Naive B cell (primary cell): ENCODE data around the gene SPACA6. TPM values are rescaled to one million over a fixed set of nuclear protein-coding genes. Genes with fewer than 3 reads are reported as not detected.
A peak's percentile ranks its signal among the peaks of the same experiment; 100 is the strongest.
"Not testable (repeated sequence)": the region's sequence is repeated elsewhere in the genome, so short reads cannot be mapped to it uniquely, and the experiment has no call there.

Experiments used
- ATAC-seq, 2 donors: fragments of 150-1000 bp; cut with Tn5 transposase; 2 replicates each; pipeline ENCODE4 v1.10.0; 2021; ENCODE audit warnings: low read depth in 2 of 2, mild to moderate bottlenecking in 2 of 2, moderate library complexity in 2 of 2
- DNase-seq: peaks from one replicate; pipeline ENCODE4 v3.0.0; 2022
- H3K27ac Mint-ChIP-seq, 6 donors: one replicate each; pipeline ENCODE4 v1.8.0; 2020 to 2022; ENCODE audit warnings: mild to moderate bottlenecking in 6 of 6, mixed read lengths in 6 of 6, moderate library complexity in 5 of 6, inconsistent platforms in 2 of 6
- H3K27me3 Mint-ChIP-seq, 3 donors: one replicate each; pipeline ENCODE4 v1.8.0; 2021 to 2022; ENCODE audit warnings: mixed read lengths in 3 of 3, mild to moderate bottlenecking in 1 of 3
- H3K36me3 Mint-ChIP-seq, 2 donors: one replicate each; pipeline ENCODE4 v1.8.0; 2020 to 2022; ENCODE audit warnings: mixed read lengths in 2 of 2, inconsistent platforms in 1 of 2, mild to moderate bottlenecking in 1 of 2
- H3K4me1 Mint-ChIP-seq, 3 donors: one replicate each; pipeline ENCODE4 v1.8.0; 2020 to 2022; ENCODE audit warnings: mixed read lengths in 3 of 3, inconsistent platforms in 1 of 3, mild to moderate bottlenecking in 1 of 3, moderate library complexity in 1 of 3
- H3K4me3 Mint-ChIP-seq, 8 donors: one replicate each; pipeline ENCODE4 v1.8.0; 2020 to 2022; ENCODE audit warnings: mild to moderate bottlenecking in 8 of 8, mixed read lengths in 8 of 8, moderate library complexity in 8 of 8, inconsistent platforms in 2 of 8
- H3K9me3 Mint-ChIP-seq, 7 donors: one replicate each; pipeline ENCODE4 v1.8.0; 2020 to 2022; ENCODE audit warnings: mixed read lengths in 7 of 7, mild to moderate bottlenecking in 5 of 7, inconsistent platforms in 2 of 7, moderate library complexity in 1 of 7
- polyA plus RNA-seq, 6 donors: library from polyadenylated mRNA; unstranded; fragments of 300-500 nt; fragmentation: Illumina TruSeq; gene quantifications; one replicate each; pipeline ENCODE4 v1.2.3, GENCODE V29; 2021; ENCODE audit warnings: low read depth in 6 of 6

The SPACA6 gene
- polyA plus RNA-seq, 6 donors from 2014 or later: 0.85 to 6.8 (median 3.6) TPM

DNA sequence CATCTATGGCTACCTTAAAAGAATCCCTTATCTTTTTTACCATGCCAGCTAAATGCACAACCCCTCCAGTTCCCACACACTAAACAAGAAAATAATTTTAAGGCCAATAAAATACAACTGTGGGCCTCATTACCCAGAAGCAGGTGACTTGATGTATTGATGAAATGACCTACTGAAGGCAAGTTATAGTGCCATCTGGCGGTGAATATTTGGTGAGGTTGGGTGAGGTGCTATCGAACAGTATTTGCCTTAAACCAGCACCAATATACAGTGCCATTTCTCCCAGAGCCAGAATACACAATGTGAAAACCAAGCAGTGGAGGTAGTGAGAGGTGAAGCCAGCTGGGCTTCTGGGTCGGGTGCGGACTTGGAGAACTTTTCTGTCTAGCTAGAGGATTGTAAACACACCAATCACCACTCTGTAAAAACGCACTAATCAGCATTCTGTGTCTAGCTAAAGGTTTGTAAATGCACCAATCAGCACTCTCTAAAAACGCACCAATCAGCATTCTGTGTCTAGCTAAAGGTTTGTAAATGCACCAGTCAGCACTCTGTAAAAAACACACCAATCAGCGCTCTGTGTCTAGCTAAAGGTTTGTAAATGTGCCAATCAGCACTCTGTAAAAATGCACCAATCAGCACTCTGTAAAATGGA is 17.1 kb upstream of the SPACA6 start:
- not testable (repeated sequence) for H3K4me1 Mint-ChIP-seq, H3K27ac Mint-ChIP-seq, DNase-seq, H3K4me3 Mint-ChIP-seq, H3K36me3 Mint-ChIP-seq
- H3K9me3 Mint-ChIP-seq: peaks cover 0 to 12% (median 5%) of the 10 kb centered on the region in 7 donors
- peaks cover 27 to 34% (median 32%) of the 10 kb centered on the region in 3 donors for H3K27me3 Mint-ChIP-seq
- ATAC-seq: peak; percentile 30 to 56

DNA sequence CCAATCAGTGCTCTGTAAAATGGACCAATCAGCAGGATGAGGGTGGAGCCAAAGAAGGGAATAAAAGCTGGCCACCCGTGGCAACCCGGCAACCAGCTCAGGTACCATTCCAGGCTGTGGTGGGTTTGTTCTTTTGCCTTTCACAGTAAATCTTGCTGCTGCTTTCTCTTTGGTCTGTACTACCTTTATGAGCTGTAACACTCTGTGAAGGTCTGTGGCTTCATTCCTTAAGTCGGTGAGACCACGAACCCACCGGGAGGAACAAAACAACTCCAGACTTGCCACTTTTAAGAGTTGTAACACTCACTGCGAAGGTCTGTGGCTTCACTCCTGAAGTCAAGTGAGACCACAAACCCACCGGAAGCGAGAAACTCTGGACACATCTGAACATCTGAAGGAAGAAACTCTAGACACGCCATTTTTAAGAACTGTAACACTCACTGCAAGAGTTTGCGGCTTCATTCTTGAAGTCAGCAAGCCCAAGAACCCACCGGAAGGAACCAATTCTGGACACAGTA is 16.5 kb upstream of the SPACA6 start:
- Mint-ChIP-seq H3K36me3 (no peaks in the 10 kb centered on the region), H3K27ac (no peak overlapping the region), H3K4me1 (no peaks in the 10 kb centered on the region), H3K27me3 (peaks cover 24 to 34% (median 34%) of the 10 kb centered on the region in 3 donors), H3K4me3 (no peak overlapping the region), H3K9me3 (peaks cover 0 to 12% (median 5%) of the 10 kb centered on the region in 7 donors)
- DNase-seq (no peak), ATAC-seq (no peak)

DNA sequence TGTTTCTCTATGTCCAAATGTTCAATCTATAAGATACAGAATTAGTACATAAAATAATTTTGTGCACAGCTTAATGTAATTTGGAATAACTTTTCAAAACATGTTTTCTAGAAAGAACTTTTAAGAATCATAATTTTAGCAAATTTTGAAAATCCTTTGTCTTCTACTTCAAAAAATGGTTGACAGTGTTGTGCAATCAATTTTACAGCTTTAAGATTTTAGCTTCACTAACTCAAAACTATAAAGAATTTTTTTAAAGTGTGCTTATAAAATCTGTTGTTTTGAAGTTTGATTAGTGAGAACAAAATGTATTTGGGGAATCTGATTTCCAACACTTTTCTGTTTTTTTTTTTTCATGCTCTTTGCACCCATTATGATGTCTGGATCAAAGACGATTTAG is 12.7 kb upstream of the SPACA6 start:
- ATAC-seq (no peak), DNase-seq (no peak)
- Mint-ChIP-seq H3K4me1 (no peaks in the 10 kb centered on the region), H3K9me3 (peaks cover 0 to 18% (median 6%) of the 10 kb centered on the region in 7 donors), H3K36me3 (peaks cover 7% of the 10 kb centered on the region in 2 donors), H3K4me3 (no peak overlapping the region), H3K27ac (no peak overlapping the region), H3K27me3 (peaks cover 43 to 58% (median 45%) of the 10 kb centered on the region in 3 donors)

DNA sequence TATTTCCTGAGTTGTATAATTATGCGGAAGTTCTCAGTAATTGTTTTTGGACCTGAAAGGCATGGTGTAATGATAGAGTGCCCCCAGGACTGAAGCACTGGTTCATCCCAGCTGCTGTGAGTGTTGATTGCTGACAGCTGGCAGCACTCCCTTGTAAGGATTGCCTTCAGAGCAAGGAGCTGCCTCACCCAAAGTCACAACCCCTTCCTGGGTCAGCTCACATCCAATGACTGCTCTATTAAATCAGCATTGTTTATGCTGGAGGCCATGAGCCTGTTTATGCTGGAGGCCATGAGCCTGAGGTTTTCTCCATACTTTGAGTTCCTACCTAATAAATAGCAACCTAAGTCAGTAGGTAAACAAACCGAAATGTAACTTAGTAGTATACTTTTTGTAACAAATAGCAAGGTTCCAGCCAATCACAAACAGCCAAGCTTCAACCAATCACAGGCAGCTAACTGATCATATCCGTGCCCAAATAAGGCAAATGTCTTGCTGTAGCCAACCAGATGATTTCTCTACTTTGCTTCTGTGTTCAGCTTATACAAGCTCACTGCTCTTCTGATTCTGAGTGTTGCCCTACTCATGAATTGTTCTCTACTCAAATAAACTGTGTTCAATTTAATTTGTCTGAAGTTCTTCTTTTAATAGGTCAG is 11.7 kb upstream of the SPACA6 start:
- DNase-seq: no peak
- peak overlapping the region in 1 of 8 donors; percentile 5 for H3K4me3 Mint-ChIP-seq
- H3K36me3 Mint-ChIP-seq: peaks cover 7% of the 10 kb centered on the region in 2 donors
- H3K27ac Mint-ChIP-seq: no peak overlapping the region
- peaks cover 45 to 66% (median 52%) of the 10 kb centered on the region in 3 donors for H3K27me3 Mint-ChIP-seq
- no peaks in the 10 kb centered on the region for H3K4me1 Mint-ChIP-seq
- peaks cover 0 to 11% (median 5%) of the 10 kb centered on the region in 7 donors for H3K9me3 Mint-ChIP-seq
- ATAC-seq: no peak

DNA sequence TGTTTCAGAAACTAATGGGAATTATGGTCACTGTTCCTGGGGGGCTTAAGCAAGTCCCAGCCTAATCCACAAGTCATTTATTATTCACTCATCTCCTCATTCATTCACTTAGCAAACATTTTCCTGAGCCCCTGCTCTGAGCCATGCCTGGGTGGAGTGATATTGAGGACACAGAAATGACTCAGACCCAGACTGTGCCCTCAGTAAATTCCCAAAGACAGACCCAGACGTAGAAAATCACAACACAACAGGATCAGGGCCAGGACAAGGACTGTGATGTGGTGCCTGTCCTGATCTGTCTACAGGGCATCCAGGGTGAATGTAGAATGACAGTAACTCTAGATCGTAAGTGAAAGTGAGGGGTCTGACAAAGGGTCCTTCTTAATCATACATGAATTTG is 7.0 kb upstream of the SPACA6 start:
- no peak for DNase-seq
- Mint-ChIP-seq H3K27me3 (peaks cover 45 to 75% (median 64%) of the 10 kb centered on the region in 3 donors), H3K4me3 (no peak overlapping the region), H3K36me3 (peaks cover 7 to 20% of the 10 kb centered on the region in 2 donors), H3K4me1 (peaks cover 9 to 24% (median 24%) of the 10 kb centered on the region in 3 donors), H3K27ac (no peak overlapping the region), H3K9me3 (peaks cover 0 to 7% (median 0%) of the 10 kb centered on the region in 7 donors)
- no peak for ATAC-seq

DNA sequence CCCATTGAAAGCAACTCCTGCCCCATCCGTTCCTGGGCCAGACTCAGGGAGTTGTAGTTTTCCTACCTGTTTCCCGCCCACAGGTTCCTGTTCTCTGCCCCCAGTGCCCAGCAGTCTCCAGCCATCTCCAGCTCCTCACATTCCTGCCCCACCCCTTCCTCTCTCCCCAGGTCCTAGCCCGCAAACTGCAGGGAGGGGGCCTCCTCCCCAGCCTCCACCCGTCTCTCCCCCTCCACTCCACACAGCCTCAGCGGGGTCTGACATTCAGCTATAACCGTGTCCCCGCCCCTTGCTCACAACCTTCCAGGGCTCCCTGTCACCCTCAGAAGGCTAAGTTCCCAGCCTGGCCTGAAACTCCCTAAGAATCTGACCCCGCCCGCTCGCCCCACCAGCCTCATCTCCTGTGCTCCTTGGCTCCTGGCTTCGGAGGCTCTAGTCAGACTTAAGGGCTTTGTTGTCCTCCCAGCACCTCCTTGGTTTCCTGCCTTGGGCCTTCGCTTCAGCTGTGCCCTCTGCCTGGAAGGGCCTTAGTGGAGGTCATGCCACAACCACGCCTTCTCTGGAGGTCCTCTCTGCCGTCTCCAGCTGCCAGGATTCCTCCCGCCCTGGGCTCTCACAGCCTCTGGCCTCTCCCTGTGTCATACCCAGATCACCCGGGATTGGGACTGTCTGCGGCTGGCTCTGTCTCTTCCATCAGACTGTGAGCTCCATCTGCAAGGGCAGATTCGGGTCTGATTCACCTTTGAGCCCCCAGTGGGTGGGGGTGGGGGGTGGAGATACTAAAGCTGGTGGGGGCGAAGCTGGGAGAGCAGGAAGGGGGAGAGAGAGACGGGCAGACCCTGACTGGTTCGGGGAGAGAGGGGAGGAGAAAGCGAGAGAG is 5.1 kb upstream of the SPACA6 start:
- peaks cover 12 to 28% (median 24%) of the 10 kb centered on the region in 3 donors for H3K4me1 Mint-ChIP-seq
- peak overlapping the region in 4 of 8 donors; percentile 33 to 79 (median 62) for H3K4me3 Mint-ChIP-seq
- peaks cover 7 to 27% of the 10 kb centered on the region in 2 donors for H3K36me3 Mint-ChIP-seq
- DNase-seq (no peak), ATAC-seq (no peak)
- peaks cover 43 to 84% (median 80%) of the 10 kb centered on the region in 3 donors for H3K27me3 Mint-ChIP-seq
- H3K9me3 Mint-ChIP-seq: peaks cover 0 to 7% (median 0%) of the 10 kb centered on the region in 7 donors
- H3K27ac Mint-ChIP-seq: peak overlapping the region in 3 of 6 donors; percentile 5 to 91 (median 19)

DNA sequence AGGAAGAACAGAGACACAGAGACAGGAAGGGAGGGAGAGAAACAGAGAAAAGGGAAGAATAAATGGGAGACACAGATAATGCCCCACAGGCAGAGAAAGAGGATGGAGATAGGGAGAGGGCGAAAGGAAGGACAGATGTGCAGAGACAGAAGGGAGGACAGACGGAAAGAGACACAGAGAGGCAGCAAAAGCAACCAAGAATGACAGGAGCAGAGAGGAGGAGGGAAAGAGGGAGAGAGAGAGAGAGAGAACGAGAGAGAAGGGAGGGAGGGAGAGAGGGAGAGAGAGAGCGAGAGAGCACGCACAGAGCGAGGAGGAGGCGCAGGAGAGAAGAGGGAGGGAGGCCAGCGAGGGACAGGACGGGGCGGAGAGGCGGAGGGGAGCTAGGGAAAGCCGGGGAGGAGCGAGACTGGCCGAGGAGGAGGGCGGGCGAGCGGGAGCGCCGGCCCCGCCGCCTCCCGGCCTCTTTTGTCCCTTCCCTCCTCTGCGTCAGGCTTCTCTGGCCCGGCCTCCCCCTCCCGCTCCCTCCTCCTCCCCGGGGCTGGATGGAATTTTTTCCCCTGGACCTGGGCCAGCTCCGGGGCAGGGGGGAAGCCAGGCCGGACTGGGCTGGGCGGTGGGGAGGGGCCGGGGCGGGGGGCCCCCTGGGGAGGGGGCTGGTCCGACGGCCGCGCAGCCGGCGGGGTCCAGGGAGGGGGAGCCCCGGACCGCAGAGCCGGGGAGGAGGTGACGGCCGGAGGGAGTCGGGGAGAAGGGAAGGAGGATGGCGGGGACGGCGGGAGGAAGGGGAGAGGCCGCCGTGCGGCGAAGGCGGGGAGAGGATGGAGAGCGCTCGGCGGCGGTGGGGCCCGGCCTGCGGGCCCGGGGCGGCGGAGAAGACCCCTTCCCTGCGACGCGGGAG is 4.2 kb upstream of the SPACA6 start:
- ATAC-seq: no peak
- DNase-seq: no peak
- Mint-ChIP-seq H3K4me3 (peak overlapping the region in 6 of 8 donors; percentile 55 to 86 (median 76)), H3K27me3 (peaks cover 43 to 84% (median 83%) of the 10 kb centered on the region in 3 donors), H3K27ac (peak overlapping the region in 3 of 6 donors; percentile 5 to 91 (median 47)), H3K36me3 (peaks cover 7 to 27% of the 10 kb centered on the region in 2 donors), H3K9me3 (peaks cover 0 to 7% (median 0%) of the 10 kb centered on the region in 7 donors), H3K4me1 (peaks cover 14 to 32% (median 24%) of the 10 kb centered on the region in 3 donors)

DNA sequence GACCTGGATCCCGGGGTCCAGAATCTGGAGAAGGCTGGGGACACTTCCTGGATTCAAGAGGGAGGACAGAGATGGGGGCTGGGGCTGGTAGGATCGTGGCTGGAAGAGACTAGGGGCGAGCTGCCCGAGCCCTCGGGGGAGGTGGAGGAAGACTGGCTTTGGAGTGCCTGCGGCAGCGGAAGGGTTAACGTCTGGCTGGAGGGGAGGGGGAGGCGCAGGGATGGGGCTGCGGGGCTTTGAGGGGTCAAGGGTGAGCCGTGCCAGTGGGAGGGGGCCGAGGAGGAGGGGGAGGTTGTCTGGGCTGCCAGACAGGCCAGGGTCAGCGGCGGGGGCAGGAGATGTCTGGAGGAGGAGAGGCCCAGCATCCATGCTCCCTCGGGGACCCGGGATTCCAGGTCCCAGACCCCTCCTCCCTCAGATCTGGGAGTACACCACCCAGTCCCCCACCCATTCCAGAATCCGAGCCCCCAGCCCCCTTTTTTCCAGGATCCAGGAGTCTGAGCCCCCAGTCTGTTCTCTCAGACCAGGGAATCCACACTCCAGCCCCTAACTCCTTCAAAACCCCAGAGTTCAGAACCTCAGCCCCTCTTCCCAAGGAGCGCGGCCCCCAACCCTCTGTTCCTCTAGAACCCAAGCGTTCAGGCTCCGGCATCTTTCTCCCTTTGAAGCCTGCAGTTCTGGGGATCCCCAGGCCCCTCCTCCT is 3.2 kb upstream of the SPACA6 start:
- Mint-ChIP-seq H3K4me1 (peaks cover 16 to 32% (median 24%) of the 10 kb centered on the region in 3 donors), H3K27ac (peak overlapping the region in 1 of 6 donors; percentile 84), H3K36me3 (peaks cover 2 to 22% of the 10 kb centered on the region in 2 donors), H3K27me3 (peaks cover 42 to 84% (median 83%) of the 10 kb centered on the region in 3 donors), H3K4me3 (peak overlapping the region; percentile 5 to 83 (median 64)), H3K9me3 (peaks cover 0 to 3% (median 0%) of the 10 kb centered on the region in 7 donors)
- no peak for DNase-seq
- no peak for ATAC-seq

DNA sequence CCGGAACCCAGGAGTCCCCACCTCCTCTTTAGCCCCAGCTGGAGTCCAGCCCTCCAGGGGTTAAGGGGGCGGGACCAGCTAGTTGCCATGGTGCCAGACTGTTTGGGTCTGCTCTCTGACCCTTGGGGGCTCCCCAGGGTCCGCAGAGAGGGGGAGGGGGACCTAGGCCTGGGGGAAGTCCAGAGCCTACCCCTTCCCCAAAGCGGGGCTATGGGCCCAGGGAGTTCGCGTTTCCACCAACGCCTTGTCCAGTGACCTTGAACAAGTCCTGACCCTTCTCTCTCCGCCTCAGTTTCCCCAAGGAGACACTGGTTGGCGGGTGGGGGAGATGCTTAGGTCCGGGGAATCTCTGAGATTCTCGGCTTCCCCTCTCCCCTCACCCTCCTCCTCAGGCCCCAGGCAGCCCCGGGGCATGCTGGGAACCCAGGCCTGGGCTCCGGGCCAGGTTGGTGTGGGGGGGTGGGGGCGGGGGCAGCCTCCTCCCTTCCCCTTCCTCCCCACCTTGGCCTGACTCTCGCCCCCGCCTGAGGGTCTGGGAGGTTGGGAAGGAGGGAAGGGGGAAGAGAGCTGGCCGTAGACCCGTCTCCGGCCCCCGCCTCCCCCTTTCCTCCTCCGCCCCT is 2.6 kb upstream of the SPACA6 start:
- ATAC-seq: peak; percentile 78 to 82
- peak overlapping the region in 2 of 6 donors; percentile 41 to 84 for H3K27ac Mint-ChIP-seq
- H3K4me1 Mint-ChIP-seq: peaks cover 16 to 32% (median 24%) of the 10 kb centered on the region in 3 donors
- peaks cover 0 to 20% of the 10 kb centered on the region in 2 donors for H3K36me3 Mint-ChIP-seq
- DNase-seq: peak; percentile 30
- H3K4me3 Mint-ChIP-seq: peak overlapping the region; percentile 15 to 80 (median 64)
- no peaks in the 10 kb centered on the region for H3K9me3 Mint-ChIP-seq
- H3K27me3 Mint-ChIP-seq: peaks cover 39 to 86% (median 85%) of the 10 kb centered on the region in 3 donors

DNA sequence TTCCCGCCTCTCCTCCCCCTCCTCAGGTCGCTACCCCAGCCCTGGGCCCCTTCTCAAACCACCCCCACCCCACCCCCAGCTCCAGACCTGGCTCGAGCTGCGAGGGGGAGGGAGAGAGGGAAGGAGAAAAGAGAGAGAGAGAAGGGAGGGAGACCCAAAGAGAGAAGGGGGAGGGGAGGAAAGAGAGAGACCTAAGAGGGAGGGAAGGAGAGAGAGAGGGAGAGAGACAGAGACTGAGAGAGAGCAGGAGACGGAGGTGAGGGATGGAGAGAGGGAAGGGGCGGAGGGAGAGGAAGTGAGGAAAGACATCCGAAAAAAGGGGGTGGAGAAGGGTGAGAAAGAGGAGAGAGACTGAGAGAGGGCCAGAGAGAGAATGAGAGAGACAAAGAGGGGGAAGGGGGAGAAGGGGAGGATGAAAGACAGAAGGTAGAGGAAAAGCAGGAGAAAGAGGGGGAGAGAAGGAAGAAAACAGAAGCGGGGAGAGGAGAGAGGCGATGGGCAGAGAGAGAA is 2.0 kb upstream of the SPACA6 start:
- H3K27ac Mint-ChIP-seq: peak overlapping the region in 3 of 6 donors; percentile 56 to 84 (median 59)
- H3K4me3 Mint-ChIP-seq: peak overlapping the region in 7 of 8 donors; percentile 15 to 89 (median 56)
- DNase-seq (no peak), ATAC-seq (no peak)
- H3K36me3 Mint-ChIP-seq: peaks cover 0 to 20% of the 10 kb centered on the region in 2 donors
- peaks cover 34 to 85% (median 81%) of the 10 kb centered on the region in 3 donors for H3K27me3 Mint-ChIP-seq
- H3K9me3 Mint-ChIP-seq: no peaks in the 10 kb centered on the region
- H3K4me1 Mint-ChIP-seq: peaks cover 16 to 32% (median 24%) of the 10 kb centered on the region in 3 donors
